ENCODE measurements around the gene FAM234B. TPM values are rescaled to one million over a fixed set of nuclear protein-coding genes. Genes with fewer than 3 reads are reported as not detected.

Gene FAM234B
- total RNA-seq, 1 donor, result 3.3 TPM

GRCh38 chr12:13101821-13102375, 57.7 kb downstream of the FAM234B start:
- no peak for DNase-seq (ENCODE audit: low read depth)
- TF ChIP-seq CTCF (IDR thresholded peaks at IDR 0.05; ENCODE audit: insufficient read depth, low read length), result no peak
- no peak overlapping the region for H3K4me3 ChIP-seq (ENCODE audit: low read depth, low read length)

- DNase-seq (ENCODE audit: low read depth), result peak; percentile 58
- TF ChIP-seq CTCF (IDR thresholded peaks at IDR 0.05; ENCODE audit: insufficient read depth, low read length), result no peak
- H3K4me3 ChIP-seq (ENCODE audit: low read depth, low read length), result no peak overlapping the region
These were observed 58.4 kb downstream of the FAM234B start for GRCh38 chr12:13102461-13103195.

GRCh38 chr12:13103391-13104033, 59.3 kb downstream of the FAM234B start, which contains the start of gene GSG1:
Gene GSG1, minus strand, starts transcription at chr12:13103667. Its CDS starts 155 bp downstream, at chr12:13103512.
- no peak within 1 kb of the TSS for H3K4me3 ChIP-seq (ENCODE audit: low read depth, low read length)
- DNase-seq (ENCODE audit: low read depth), result peak; percentile 36
- no peak for TF ChIP-seq CTCF (IDR thresholded peaks at IDR 0.05; ENCODE audit: insufficient read depth, low read length)

- no peak for DNase-seq (ENCODE audit: low read depth)
- no peak for TF ChIP-seq CTCF (IDR thresholded peaks at IDR 0.05; ENCODE audit: insufficient read depth, low read length)
- H3K4me3 ChIP-seq (ENCODE audit: low read depth, low read length), result no peak overlapping the region
These were observed 60.2 kb downstream of the FAM234B start for GRCh38 chr12:13104409-13104808.

- no peak overlapping the region for H3K4me3 ChIP-seq (ENCODE audit: low read depth, low read length)
- no peak for DNase-seq (ENCODE audit: low read depth)
- TF ChIP-seq CTCF (IDR thresholded peaks at IDR 0.05; ENCODE audit: insufficient read depth, low read length), result no peak
These were observed 61.6 kb downstream of the FAM234B start for GRCh38 chr12:13105781-13106180.

GRCh38 chr12:13106666-13107065, 62.5 kb downstream of the FAM234B start:
- DNase-seq (ENCODE audit: low read depth), result no peak
- no peak overlapping the region for H3K4me3 ChIP-seq (ENCODE audit: low read depth, low read length)
- no peak for TF ChIP-seq CTCF (IDR thresholded peaks at IDR 0.05; ENCODE audit: insufficient read depth, low read length)
